ENCODE measurements around the gene FXYD1. TPM values are rescaled to one million over a fixed set of nuclear protein-coding genes. Genes with fewer than 3 reads are reported as not detected.

The FXYD1 gene
- total RNA-seq, 1 donor = not detected

DNA sequence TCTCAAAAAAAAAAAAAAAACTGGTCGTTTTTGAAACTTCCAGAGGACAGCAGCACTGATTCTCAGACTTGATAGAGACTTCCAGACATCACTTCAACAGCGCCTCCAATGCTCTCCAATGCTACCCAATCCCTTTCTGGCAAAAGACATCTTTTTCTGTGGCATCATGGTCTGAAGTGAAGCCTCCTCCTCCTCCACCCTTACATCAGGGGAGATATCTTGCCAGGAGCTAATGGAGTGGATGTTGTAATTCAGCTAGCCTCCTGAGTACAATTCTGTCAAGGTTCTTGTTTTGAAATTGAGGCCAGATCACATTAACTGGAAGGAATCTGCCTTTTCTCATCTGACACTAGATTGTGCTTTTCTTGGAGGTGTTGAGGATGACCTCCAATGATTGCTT lies 40.1 kb downstream of the FXYD1 start:
- DNase-seq (ENCODE audit: low read depth in 2 of 3, low spot score in 2 of 3) = no peak

DNA sequence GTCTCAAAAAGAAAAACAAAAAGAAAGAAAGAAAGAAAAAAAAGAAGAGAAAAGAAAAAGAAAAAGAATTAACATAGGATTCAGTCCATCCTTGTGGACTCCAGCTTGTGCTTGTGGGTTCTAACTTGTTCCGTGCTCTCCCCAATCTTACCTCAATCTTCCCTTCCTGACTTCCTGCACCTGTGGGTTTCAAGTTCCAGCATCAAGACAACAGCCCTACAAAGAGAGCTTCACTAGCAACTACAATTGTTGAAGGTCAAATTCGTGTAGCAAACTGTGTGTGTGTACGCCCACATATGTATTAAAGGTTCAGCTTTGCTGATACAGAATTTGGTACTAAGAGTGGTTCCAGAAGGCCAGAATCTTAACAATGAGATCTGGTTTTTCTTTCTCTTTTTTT lies 41.2 kb downstream of the FXYD1 start:
- no peak for DNase-seq (ENCODE audit: low read depth in 2 of 3, low spot score in 2 of 3)

DNA sequence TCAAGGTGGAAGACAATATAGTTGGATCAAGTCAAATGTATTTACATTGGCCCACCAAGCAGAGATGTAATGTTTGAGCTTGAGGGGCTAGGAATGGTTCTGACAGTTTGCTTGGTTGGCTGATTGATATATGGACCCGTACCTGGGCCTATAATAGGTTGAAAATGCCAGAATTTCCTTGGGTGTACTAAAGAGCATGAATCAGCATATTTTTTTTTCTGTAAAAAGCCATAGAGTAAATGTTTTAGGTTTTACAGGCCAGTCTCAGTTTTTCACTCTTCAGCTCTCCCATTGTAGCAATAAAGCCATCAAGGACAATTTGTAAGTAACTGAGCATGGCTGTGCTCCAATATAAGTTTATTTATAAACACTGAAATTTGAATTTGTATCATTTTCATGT lies 42.8 kb downstream of the FXYD1 start:
- DNase-seq (ENCODE audit: low read depth in 2 of 3, low spot score in 2 of 3) = no peak

DNA sequence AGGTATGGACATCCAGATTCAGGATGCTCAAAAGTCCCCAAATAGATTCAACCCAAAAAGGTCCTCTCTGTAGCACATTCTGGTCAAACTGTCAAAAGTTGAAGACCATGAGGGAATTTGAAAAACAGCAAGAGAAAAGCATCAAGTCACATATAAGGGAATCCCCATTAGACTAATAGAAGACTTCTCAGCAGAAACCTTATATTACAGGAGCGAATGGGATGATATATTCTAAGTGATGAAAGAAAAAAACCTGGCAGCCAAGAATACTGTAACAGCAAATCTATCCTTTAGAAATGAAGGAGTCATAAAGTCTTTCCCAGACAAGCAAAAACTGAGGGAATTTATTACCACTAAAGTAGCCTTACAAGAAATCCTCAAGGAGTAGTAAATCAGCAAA lies 45.6 kb downstream of the FXYD1 start:
- no peak for DNase-seq (ENCODE audit: low read depth in 2 of 3, low spot score in 2 of 3)

DNA sequence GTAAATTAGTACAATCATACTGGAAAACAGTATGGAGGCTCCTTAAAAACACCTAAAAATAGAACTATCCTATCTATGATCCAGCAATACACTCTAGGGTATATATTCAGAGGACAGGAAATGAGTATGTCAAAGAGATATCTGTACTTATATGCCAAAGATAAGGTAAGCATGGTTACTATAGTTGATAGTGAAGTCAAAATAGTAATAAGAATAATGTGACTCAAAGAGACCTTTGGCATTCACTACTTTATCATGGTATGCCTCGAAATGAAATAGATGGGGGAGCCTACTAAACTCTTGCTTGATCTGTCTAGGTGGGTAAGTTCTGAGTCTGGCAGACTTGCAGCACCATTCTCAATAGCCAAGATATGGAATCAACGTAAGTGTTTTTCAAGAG lies 46.3 kb downstream of the FXYD1 start:
- no peak for DNase-seq (ENCODE audit: low read depth in 2 of 3, low spot score in 2 of 3)

Small RNA genes lying within 50 kb of the gene (small RNA-seq; reads per million reads assigned to genes)
- gene AC020907.2 = not detected

Other genes with a start within 250 kb of the FXYD1 start
- 1.6 TPM for gene ZNF30, start 211.9 kb upstream of the FXYD1 start, total RNA-seq
- 36.9 TPM for gene ZNF792, start 174.6 kb upstream of the FXYD1 start, total RNA-seq
- gene GRAMD1A, start 138.5 kb upstream of the FXYD1 start, total RNA-seq = 57.4 TPM
- 1.9 TPM for gene SCN1B, start 108.4 kb upstream of the FXYD1 start, total RNA-seq
- gene HPN, start 97.1 kb upstream of the FXYD1 start, total RNA-seq = under 0.01 TPM
- 0.81 TPM for gene FXYD3, start 23.0 kb upstream of the FXYD1 start, total RNA-seq
- gene LGI4, start 3.8 kb upstream of the FXYD1 start, total RNA-seq = 0.27 TPM
- gene FXYD7, start 4.4 kb downstream of the FXYD1 start, total RNA-seq = not detected
- gene FXYD5, start 15.9 kb downstream of the FXYD1 start, total RNA-seq = 319 TPM
- gene FAM187B, start 89.9 kb downstream of the FXYD1 start, total RNA-seq = not detected
- 14.3 TPM for gene LSR, start 110.2 kb downstream of the FXYD1 start, total RNA-seq
- gene USF2, start 130.1 kb downstream of the FXYD1 start, total RNA-seq = 160 TPM
- gene HAMP, start 143.7 kb downstream of the FXYD1 start, total RNA-seq = 0.27 TPM
- gene MAG, start 153.3 kb downstream of the FXYD1 start, total RNA-seq = 0.27 TPM
- gene CD22, start 190.4 kb downstream of the FXYD1 start, total RNA-seq = 11.0 TPM
- 0.27 TPM for gene FFAR1, start 209.1 kb downstream of the FXYD1 start, total RNA-seq
- 0.54 TPM for gene FFAR3, start 219.6 kb downstream of the FXYD1 start, total RNA-seq
- gene GPR42, start 232.2 kb downstream of the FXYD1 start, total RNA-seq = not detected

Measured in hematopoietic multipotent progenitor cell (in vitro differentiated cells).